DOHH2 (cell line): ENCODE data around the gene TSPYL1.

Experiments
- H3F3A ChIP-seq: fragments of 200-600 bp; sonication (generic), shearing (Covaris generic); 2 replicates; pipeline ENCODE4 v1.6.0; 2016; ENCODE audit warnings: antibody characterized with exemption, mild to moderate bottlenecking; ENCODE audit not compliant: control insufficient read depth, insufficient read depth
- H3K27ac ChIP-seq: fragments of 200-600 bp; sonication (generic); 2 replicates; pipeline ENCODE4 v1.5.1; 2014; ENCODE audit warnings: low read depth, mild to moderate bottlenecking, low read length, moderate library complexity
- H3K27me3 ChIP-seq: fragments of 200-600 bp; sonication (generic); 2 replicates; pipeline ENCODE4 v1.6.1; 2014; ENCODE audit warnings: mild to moderate bottlenecking, low read length, mixed read lengths; ENCODE audit not compliant: control insufficient read depth
- H3K36me3 ChIP-seq: fragments of 200-600 bp; sonication (generic); 2 replicates; pipeline ENCODE4 v1.6.1; 2014; ENCODE audit warnings: mild to moderate bottlenecking, low read length, moderate library complexity, mixed read lengths; ENCODE audit not compliant: control insufficient read depth
- H3K4me1 ChIP-seq: fragments of 200-600 bp; sonication (generic); 2 replicates; pipeline ENCODE4 v1.6.1; 2014; ENCODE audit warnings: mild to moderate bottlenecking, low read length, mixed read lengths; ENCODE audit not compliant: control insufficient read depth
- H3K4me2 ChIP-seq: fragments of 200-600 bp; sonication (generic); 2 replicates; pipeline ENCODE4 v1.6.0; 2014; ENCODE audit warnings: mild to moderate bottlenecking, low read length, moderate library complexity
- H3K4me3 ChIP-seq: fragments of 200-600 bp; sonication (generic); 2 replicates; pipeline ENCODE4 v1.5.1; 2014; ENCODE audit warnings: mild to moderate bottlenecking, low read length, mixed read lengths
- H3K79me2 ChIP-seq: fragments of 200-600 bp; sonication (generic); 2 replicates; pipeline ENCODE4 v1.6.1; 2014; ENCODE audit warnings: mild to moderate bottlenecking, low read length, mixed read lengths; ENCODE audit not compliant: control insufficient read depth
- H3K9me2 ChIP-seq: fragments of 200-600 bp; sonication (generic); replicated peaks from 2 replicates; pipeline ENCODE4 v1.6.1; 2014; ENCODE audit warnings: mild to moderate bottlenecking, low read length, mixed read lengths; ENCODE audit not compliant: control insufficient read depth
- H3K9me3 ChIP-seq: fragments of 200-600 bp; sonication (generic); 2 replicates; pipeline ENCODE4 v1.6.1; 2014; ENCODE audit warnings: antibody characterized with exemption, low read length, mixed read lengths; ENCODE audit not compliant: control insufficient read depth, insufficient read depth
- H4K20me1 ChIP-seq: fragments of 200-600 bp; sonication (generic); 2 replicates; pipeline ENCODE4 v1.6.0; 2014; ENCODE audit warnings: low read depth, mild to moderate bottlenecking, antibody characterized with exemption, low read length, moderate library complexity; ENCODE audit not compliant: control insufficient read depth, insufficient read depth
- EZH2phosphoT487 ChIP-seq: fragments of 200-600 bp; sonication (generic); IDR thresholded peaks from 2 replicates; pipeline ENCODE4 v1.6.1; 2017; ENCODE audit warnings: borderline replicate concordance, mild to moderate bottlenecking, antibody characterized with exemption, low read length, moderate library complexity, mixed read lengths
- TF ChIP-seq, protein P1 (sequence below): fragments of 200-600 bp; sonication (generic); IDR thresholded peaks from one replicate; pipeline ENCODE4 v1.5.1; 2014; ENCODE audit warnings: antibody characterized with exemption, mild to moderate bottlenecking, low read depth, low read length; ENCODE audit not compliant: poor library complexity, severe bottlenecking

The TSPYL1 gene

GRCh38 chr6:116234689-116235088, 45.0 kb downstream of the TSPYL1 start:
- Histone ChIP-seq H3K4me3 (no peak overlapping the region), H3K4me1 (no peaks in the 10 kb centered on the region), H3K27ac (no peak overlapping the region), H4K20me1 (no peaks in the 10 kb centered on the region), H3K79me2 (no peaks in the 10 kb centered on the region), H3K9me2 (no peaks in the 10 kb centered on the region), H3K27me3 (no peaks in the 10 kb centered on the region), H3K4me2 (no peak overlapping the region), H3K9me3 (no peaks in the 10 kb centered on the region), H3F3A (no peaks in the 10 kb centered on the region), H3K36me3 (no peaks in the 10 kb centered on the region)
- no peak for TF ChIP-seq EZH2phosphoT487
- TF ChIP-seq, protein P1, sequence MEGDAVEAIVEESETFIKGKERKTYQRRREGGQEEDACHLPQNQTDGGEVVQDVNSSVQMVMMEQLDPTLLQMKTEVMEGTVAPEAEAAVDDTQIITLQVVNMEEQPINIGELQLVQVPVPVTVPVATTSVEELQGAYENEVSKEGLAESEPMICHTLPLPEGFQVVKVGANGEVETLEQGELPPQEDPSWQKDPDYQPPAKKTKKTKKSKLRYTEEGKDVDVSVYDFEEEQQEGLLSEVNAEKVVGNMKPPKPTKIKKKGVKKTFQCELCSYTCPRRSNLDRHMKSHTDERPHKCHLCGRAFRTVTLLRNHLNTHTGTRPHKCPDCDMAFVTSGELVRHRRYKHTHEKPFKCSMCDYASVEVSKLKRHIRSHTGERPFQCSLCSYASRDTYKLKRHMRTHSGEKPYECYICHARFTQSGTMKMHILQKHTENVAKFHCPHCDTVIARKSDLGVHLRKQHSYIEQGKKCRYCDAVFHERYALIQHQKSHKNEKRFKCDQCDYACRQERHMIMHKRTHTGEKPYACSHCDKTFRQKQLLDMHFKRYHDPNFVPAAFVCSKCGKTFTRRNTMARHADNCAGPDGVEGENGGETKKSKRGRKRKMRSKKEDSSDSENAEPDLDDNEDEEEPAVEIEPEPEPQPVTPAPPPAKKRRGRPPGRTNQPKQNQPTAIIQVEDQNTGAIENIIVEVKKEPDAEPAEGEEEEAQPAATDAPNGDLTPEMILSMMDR: no peak

DNA sequence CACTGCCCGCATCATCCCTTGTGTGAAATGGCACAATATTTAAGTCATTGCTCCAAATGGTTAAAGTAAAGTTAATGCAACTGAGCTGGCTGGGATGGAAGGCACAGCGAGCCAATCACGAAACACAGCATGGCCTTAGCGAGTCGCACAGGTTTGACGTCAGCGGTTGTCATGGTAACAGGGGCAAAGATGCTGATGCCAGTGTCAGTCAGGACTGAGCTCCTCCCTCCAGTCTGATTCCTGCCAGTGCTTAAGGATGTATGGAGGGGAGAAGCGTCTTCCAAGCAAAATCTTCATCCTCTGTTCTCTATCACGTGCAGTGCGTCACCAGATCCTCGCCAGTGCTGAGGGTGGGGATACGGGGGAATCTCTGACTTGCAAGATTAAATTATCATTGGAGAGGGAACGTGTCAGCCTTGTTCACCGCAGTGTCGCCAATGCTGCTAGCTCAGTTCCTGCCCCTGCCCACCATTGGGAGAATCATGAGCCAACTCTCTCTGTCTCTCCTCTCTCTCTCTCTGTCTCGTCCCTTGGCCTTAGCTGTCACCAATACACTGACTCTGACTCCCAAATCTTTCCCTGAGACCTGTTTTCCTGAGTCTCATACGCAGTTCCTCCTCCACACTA, 50.3 kb downstream of the TSPYL1 start:
- Histone ChIP-seq H3K4me3 (no peak overlapping the region), H3F3A (no peaks in the 10 kb centered on the region), H3K27me3 (no peaks in the 10 kb centered on the region), H3K27ac (no peak overlapping the region), H4K20me1 (no peaks in the 10 kb centered on the region), H3K79me2 (no peaks in the 10 kb centered on the region), H3K9me2 (no peaks in the 10 kb centered on the region), H3K9me3 (no peaks in the 10 kb centered on the region), H3K4me2 (no peak overlapping the region), H3K4me1 (no peaks in the 10 kb centered on the region), H3K36me3 (no peaks in the 10 kb centered on the region)
- no peak for TF ChIP-seq EZH2phosphoT487
- TF ChIP-seq, protein P1: no peak
